ENCODE measurements around the gene RGL3.
A peak's percentile ranks its signal among the peaks of the same experiment; 100 is the strongest.
"Not testable (repeated sequence)": the region's sequence is repeated elsewhere in the genome, so short reads cannot be mapped to it uniquely, and the experiment has no call there.

RGL3 gene

DNA sequence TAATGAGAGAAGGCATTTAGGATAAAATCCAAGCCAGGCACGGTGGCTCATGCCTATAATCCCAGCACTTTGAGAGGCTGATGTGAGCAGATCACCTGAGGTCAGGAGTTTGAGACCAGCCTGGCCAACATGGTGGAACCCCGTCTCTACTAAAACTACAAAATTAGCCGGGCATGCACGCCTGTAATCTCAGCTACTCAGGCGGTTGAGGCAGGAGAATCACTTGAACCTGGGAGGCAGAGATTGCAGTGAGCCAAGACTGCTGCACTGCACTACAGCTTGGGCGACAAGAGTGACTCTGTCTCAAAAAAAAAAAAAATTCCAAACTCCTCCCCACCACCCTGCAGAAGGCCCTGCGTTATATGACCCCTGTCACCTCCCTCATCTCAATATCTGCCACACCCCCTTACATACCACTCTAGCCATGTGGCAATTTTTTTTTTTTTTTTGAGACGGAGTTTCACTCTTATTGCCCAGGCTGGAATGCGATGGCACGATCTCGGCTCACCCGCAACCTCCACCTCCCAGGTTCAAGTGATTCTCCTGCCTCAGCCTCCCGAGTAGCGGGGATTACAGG, 39.8 kb downstream of the RGL3 start:
- DNase-seq, result not testable (repeated sequence)

DNA sequence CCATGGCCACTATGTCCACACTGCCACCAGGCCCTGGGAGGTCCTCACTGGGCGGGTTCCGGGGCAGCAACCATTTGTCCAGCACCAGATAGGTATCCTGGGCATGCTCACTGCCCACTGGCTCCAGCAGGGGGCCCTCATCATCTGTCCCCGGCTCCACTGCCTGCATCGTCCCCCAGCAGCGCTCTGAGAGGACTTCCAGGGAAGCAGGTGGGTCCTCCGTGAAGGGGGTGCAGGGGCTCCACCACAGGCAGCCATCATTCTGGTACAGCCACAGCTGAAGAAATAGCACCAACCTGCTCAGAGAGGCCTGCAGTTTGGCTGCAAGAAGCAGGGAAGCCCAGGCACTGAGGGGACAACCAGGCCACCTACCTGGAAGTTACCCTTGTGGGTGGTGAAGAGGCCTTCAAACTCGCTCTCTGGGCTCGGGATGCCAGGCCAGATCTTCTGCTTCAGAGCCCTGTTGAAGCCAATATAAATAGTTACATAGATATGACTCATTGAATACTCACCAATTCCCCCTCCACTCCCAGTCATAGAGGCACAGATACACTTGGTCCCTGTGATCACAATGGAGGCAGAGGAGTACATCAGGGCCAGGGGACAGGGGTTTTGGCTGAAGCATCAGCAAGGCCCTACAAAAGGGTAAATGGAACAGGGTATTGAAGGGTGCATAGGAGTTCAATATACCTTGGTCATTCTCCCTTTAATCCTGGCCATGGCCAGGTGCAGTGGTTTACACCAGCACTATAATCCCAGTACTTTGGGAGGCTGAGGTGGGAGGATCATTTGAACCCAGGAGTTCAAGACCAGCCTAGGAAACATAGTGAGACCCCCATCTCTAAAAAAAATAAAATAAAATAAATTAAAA, 40.6 kb downstream of the RGL3 start:
- no peak for DNase-seq

DNA sequence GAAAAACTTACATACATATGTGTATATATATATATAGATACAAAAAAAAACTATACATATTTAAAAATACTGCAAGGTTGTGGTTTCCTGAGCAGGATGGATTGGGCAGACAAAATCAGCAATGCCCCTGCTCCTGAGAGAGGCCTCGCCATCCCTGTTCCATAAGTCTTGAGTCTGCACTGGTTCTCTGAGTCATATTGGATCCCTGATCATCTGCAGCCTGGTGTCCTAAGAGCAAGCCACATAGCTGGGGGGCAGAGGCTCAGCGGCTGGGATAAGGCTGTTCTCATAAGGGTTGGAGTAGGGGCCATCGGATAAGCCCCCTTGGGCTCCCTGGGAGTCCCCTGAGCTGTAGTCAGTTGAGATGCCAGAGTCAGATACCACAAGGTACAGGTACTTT, 41.4 kb downstream of the RGL3 start:
- no peak for DNase-seq

DNA sequence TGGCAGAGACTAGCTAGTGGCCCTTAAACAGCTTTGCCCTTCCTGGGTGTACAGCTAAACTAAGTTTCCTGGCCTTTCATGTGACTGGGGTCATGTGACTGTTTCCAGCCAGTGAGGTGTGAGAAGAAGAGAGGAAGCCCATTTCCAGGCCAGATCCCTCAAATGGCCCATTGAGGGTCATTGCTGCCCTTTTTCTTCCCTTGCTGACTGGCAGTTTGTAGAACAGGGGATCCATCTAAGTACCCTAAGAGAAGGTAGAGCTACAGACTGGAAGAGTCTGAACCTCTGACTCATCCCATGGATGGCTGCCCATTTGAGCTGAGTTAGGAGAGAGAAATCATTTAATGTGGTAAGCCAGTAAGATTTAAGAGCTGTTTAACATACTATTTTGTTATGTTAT, 41.9 kb downstream of the RGL3 start:
- DNase-seq, result no peak

DNA sequence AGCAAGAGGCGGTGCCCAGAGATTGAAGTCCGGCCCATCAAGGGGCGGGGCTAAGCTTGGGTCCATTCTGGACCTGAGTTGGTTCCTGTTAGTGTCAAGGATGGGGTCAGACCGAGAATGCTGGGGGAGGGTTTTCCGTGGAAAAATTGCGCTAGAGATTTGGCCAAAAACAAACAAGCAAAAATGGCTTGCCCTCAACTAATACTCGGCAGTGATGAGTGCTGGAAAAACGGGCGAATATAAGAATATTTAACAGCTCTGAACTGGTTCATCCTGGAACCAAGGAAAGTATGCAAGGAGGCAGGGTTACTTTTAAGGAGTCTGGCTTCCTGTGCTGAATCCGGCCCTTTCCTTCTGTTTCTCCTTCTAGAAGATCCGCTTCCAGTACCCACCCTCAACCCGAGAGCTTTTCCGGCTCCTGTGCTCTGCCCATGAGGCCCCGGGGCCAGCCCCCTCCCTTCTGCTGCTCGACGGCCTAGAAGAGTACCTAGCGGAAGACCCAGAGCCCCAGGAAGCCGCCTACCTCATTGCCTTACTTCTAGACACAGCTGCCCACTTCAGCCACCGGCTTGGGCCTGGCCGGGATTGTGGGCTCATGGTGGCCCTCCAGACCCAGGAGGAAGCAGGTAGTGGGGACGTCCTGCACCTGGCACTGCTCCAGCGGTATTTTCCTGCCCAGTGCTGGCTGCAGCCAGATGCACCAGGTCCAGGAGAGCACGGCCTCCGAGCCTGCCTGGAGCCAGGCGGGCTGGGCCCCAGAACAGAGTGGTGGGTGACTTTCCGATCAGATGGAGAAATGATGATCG, 43.8 kb downstream of the RGL3 start:
- no peak for DNase-seq

DNA sequence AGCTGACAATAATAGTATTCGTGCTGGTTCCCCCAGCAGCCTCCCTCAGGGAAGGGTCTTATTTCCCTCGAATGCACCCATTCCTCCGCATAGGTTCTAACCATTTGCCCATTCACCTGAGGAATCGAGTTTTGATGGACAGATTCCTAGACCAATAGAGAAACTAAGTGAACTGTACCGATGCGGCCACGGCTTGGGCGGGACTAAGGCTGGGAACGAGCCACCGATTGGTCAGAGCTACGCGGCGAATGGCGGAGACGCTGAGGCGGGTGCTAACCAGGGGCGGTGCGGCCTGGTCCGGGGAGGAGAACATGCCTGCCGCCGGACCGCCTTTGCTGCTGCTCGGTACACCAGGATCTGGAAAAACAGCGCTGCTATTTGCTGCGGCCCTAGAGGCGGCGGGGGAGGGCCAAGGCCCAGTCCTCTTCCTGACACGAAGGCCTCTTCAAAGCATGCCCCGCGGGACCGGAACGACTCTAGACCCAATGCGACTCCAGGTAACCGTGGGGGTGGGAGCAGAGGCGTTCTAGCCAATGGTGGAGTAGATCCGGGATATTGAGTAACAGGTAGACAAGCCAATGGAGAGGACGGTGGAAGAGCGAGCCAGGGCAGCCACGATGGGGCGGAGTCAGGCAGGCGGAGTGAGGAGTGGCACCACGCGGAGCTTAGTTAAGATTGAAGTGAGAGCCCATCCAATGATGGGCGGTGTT, 44.5 kb downstream of the RGL3 start, which contains the start of gene SWSAP1:
Gene SWSAP1, plus strand, starts transcription at position 234 of the 710 bp plus-strand sequence. Its CDS starts 15 bp downstream, at position 249.
- DNase-seq, result peak; percentile 97

DNA sequence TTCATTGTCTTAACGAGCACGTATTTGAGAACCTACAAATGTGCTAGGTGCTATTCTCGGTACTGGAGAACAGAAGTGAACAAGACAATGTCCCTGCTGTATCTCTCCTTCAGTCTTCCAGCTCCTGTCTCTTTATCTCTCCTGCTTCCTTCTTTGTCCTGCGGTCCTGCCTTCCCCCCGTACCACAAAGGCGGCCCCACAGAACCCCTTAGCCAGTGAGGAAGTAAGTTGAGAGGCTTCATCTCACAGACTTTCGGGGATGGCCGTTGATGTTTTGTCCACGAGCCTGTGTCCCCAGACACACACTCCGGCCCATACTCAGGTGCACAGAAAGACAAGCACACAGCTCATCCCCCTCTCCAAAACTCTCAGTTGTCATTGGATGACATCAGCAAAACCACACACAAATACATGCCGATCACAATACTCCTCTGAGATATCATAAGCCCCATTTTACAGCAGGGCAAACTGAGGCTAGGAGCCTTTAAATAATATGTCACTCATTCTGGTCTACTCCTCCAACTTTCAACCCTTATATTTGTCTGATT, 45.2 kb downstream of the RGL3 start:
- DNase-seq, result no peak

DNA sequence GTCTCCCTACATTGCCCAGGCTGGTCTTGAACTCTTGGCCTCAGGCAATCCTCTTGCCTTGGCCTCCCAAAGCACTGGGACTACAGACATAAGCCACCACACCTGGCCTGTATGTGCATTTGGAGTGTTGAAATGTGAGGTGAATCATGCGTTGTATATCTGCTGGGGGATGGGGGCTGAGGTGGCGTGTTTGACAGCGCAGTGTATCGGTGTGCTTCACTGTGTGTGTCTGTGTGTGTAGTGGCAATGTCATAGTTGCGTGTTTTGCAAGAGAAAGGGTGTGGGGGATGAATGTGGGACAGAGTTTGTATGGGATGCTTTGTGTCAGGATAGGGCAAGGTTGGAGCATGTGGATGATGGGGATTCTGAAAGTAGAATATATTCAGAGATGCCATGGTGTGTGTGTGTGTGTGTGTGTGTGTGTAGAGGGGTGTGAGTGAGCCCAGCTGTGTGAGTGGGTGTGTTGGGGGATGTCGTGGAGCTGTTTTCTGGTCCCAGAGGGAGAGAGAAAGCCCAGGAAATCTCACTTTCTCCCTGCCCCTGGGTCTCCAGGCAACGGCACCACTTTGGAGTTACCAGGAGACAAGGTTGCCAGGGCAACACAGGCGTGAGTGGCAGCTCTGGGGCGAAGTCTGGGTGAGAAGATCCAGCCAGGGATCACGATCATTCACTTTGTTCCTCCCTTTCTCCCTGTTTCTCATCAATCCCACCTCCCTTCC, 45.8 kb downstream of the RGL3 start:
- DNase-seq, result peak; percentile 77

DNA sequence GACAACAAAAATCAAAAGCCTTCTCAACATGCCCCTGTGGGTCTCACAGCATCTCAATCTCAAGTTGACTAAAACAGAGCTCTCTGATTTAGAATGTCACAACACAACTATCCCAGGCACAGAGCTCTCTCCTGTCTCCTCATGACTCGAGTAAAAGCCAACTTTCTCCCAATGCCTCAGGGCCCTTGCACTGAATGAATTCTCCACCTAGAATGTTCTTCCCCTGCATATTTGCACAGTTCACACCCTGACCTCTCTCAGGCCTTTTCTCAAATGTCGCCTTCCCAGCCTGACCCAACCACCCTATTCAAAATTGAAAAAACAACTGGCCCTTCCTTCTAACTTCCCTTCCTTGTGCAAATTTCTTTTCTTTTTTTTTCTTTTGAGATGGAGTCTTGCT, 48.4 kb downstream of the RGL3 start:
- DNase-seq, result no peak

DNA sequence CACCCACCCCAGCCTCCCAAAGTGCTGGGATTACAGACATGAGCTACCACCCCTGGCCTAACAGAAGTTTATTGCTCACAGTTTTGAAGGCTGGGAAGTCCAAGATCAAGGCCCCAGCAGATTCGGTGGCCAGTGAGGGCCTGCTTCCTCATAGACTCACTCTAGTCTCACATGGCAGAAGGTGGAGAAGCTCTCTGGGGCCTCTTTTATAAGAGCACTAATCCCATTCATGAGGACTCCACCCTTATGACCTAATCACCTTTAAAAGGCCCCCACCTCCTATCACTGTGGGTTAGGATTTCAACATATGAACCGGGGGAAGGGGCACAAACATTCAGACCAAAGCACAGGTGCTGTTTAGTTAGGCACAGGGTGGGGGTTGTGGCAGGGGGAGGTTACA, 51.6 kb downstream of the RGL3 start:
- no peak for DNase-seq

DNA sequence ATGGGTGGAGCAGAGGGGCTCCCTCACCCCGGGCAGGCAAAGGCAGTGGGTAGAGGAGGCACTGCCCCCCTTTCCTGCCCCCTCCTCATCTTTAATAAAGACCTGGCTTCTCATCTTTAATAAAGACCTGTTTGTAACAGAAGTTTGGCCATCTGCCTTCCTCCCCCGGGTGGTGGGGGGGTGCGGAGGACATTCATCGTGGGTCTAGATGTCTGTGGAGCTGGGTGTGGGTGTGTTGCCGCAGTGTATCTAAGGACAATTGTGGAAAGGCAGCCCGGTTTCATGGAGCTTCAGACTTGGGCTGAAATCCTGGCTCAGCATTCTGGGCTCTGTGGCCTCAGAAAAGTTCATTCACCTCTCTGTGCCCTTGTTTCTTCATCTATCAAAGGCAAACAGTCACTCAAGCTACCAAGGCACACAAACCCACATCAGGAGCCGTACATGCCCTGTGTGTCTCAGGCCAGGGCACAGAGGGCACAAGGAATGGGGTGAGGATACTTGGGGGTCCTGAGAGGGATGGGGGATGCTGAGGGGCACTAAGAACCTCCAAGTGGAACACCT, 53.5 kb downstream of the RGL3 start:
- no peak for DNase-seq

DNA sequence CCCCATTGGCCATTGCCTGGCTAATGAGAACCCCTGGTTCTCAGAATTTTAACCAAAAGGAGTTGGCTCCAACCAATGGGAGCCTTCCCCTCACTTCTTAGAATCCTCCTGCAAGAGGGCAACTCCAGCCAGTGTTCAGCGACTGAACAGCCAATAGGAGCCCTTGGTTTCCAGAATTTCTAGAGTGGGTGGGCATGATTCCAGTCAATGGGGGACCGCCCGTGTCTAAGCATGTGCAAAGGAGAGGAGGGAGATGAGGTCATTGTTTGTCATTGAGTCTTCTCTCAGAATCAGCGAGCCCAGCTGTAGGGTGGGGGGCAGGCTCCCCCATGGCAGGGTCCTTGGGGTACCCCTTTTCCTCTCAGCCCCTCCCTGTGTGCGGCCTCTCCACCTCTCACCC, 54.2 kb downstream of the RGL3 start:
- no peak for DNase-seq

DNA sequence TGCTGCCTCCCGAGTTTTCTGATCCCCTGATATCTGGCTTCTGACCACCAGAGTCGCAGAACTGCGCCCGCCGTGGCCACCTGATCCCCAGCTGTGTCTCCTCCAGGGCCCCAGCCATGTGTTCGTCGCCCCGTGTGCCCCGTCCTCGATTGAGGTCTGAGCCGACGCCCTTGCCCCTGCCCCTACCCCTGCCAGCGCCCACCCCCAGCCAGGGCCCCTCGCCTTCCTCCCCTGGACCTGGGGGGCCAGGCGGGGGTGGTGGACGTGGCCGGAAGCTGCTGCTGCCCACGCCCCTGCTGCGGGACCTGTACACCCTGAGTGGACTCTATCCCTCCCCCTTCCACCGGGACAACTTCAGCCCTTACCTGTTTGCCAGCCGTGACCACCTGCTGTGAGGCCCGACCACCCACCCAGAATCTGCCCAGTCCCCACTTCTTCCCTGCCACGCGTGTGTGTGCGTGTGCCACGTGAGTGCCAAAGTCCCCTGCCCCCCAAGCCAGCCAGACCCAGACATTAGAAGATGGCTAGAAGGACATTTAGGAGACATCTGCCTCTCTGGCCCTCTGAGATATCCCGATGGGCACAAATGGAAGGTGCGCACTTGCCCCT, 54.7 kb downstream of the RGL3 start:
- DNase-seq, result no peak

DNA sequence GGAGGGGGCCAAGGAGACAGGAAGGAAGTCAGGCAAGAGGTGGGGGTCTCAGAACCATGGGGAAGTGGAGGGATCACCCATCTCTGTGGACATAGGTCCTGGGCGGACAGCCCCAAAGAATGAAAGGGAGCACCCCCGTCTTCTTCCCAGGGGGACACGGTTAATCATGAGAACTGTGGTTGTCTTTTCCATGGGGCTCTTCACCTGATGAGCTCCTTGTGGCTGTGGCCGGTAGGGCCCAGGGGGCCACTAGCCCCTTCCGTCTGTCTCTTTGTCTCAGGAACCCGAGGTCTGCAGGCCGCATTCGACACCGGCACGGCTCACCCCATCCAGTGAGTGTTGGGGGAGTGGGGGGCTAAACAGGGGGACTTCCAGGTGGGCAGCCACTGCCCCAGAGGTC, 55.2 kb downstream of the RGL3 start:
- no peak for DNase-seq

DNA sequence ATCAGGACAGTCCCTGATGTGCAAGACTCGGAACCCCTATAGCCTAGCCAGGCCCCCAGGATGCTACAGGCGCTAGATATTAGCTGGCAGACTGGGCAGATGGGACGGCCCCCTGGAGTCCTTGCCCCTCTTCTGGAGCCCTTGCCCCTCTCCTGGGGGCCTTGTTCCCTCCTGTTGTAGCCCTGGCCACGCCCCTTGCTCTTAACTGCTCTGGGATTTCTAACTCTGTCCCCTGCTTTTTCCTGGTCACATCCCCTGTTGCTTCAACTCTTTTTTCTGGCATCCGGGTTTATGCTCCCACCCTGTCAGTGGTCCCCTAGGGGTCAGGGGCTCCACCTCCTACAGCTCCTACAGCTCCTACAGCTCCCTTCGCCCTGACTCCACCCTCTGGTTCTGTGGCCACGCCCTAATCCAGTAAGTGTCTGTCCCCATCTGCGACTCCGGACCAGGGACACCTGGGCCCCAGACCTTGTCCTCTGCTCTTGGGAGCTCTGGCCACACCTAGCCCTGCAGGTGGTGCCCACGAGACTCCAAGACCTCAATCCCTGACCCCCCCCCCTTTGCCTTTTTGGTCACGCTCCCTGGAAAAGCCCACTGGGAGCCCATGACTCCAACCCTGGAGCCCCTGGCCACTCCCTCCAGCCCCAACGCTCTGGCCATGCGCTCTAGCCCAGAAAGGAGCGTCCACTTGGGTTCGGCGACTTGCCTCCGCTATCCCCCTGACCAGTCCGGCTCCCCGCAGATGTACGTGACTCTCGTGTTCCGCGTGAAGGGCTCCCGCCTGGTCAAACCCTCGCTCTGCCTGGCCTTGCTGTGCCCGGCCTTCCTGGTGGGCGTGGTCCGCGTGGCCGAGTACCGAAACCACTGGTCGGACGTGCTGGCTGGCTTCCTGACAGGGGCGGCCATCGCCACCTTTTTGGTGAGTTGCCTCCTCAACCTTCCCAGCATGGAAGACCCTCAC, 57.1 kb downstream of the RGL3 start:
- DNase-seq, result no peak

DNA sequence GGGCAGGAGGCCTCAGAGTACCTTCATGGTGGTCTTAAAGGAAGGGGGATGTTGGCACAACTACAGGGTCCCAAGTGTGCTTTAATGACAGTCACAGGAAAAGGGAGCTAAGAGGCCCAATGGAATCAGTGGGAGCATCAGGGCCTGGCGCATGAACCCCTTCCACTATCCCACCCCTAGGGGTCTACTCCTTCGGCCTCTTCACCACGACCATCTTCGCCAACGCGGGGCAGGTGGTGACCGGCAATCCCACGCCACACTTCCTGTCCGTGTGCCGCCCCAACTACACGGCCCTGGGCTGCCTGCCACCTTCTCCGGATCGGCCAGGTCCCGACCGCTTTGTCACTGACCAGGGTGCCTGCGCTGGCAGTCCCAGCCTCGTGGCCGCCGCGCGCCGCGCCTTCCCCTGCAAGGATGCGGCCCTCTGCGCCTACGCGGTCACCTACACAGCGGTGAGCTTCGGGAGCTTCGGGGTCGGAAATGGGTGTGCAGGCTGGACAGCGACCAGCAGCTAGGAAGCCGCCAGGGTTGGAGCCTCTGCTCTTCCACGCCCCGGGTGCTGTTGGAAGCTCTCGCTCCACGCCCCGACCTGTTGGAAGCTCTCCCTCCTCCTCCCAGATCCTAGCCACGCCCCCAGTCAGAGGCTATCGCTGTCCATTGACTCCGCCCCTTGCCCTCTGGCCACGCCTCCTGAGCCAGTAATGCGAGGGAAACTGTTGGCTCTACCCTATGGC, 57.9 kb downstream of the RGL3 start:
- no peak for DNase-seq

DNA sequence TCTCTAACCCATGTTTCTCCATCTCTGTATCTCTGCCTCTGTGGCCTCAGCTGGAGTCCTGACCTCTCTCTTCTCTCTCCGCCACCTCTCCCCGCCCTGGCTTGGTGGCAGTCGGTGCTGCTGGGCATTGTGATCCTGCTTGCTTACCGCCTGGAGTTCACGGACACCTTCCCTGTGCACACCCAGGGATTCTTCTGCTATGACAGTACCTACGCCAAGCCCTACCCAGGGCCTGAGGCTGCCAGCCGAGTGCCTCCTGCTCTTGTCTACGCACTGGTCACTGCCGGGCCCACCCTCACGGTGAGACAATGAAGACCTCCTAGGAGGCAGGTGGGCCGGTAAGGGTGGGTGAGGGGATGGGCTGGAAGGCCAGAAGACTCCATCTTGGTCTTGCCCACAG, 59.7 kb downstream of the RGL3 start:
- DNase-seq, result no peak

DNA sequence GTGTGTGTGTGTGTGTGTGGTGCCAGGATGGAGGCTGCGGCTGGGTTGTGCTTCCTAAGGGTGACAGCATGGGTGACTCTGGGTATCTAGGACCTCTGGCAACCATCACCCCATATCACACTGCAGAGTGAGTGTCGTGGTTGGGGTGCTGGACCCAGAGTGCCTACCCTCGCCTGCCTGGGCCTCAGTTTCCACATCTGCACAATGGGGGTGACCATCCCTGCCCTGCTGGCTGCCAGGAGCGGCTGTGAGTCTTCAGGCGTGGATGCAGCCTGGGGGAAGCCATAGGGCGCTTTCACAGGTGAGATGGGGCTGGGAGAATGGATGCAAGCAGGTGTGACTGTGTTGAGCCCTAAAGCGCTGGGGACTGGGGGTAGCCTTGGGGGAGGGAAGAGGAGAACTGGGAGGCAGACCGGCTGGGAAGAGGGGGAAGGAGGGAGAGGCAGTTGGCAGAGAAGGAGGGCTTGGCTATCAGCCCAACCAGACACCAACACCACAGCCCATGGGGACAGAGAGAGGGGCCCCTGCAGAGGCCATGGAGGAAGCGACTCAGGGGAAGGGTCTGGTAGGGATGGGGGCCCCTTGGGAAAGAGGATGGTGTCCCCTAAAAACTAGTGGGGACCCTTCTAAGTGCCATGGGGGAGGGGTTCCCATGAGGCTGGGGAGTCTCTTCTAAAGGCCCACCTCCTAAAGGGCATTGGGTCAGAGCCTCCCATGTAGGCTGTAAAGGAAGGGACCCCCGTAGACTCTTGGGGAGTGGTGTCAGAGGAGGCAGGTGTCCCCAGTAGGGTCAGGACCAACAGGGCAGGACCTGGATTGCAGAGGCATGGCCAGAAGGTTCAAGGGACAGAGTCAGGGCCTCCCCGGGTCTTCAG, 62.2 kb downstream of the RGL3 start:
- no peak for DNase-seq
